Germinal center (tissue), 1 donor: ENCODE measurements around the gene TCHHL1.
"Not testable (repeated sequence)": the region's sequence is repeated elsewhere in the genome, so short reads cannot be mapped to it uniquely, and the experiment has no call there.

Source experiments
- DNase-seq: peaks from one replicate; pipeline ENCODE4 v3.0.0; 2012; ENCODE audit warnings: mixed read lengths, low spot score

The TCHHL1 gene

GRCh38 chr1:152086760-152087159 lies 2.1 kb downstream of the TCHHL1 start:
- no peak for DNase-seq

GRCh38 chr1:152084853-152085252 lies 4.0 kb downstream of the TCHHL1 start:
- DNase-seq = no peak

- DNase-seq = not testable (repeated sequence)
Observed at GRCh38 chr1:152081026-152081425, 7.8 kb downstream of the TCHHL1 start.

GRCh38 chr1:152080494-152080893 lies 8.4 kb downstream of the TCHHL1 start:
- not testable (repeated sequence) for DNase-seq

GRCh38 chr1:152078831-152079441 lies 9.9 kb downstream of the TCHHL1 start:
- no peak for DNase-seq

GRCh38 chr1:152072311-152072710 lies 16.6 kb downstream of the TCHHL1 start:
- no peak for DNase-seq

GRCh38 chr1:152071123-152071522 lies 17.7 kb downstream of the TCHHL1 start:
- no peak for DNase-seq

- DNase-seq = no peak
Observed at GRCh38 chr1:152067929-152068328, 20.9 kb downstream of the TCHHL1 start.

GRCh38 chr1:152067150-152067549 lies 21.7 kb downstream of the TCHHL1 start:
- DNase-seq = no peak

GRCh38 chr1:152061952-152062351 lies 26.9 kb downstream of the TCHHL1 start:
- no peak for DNase-seq

GRCh38 chr1:152053375-152053774 lies 35.5 kb downstream of the TCHHL1 start:
- DNase-seq = no peak

- peak; percentile 77 for DNase-seq
Observed at GRCh38 chr1:152052606-152053005, 36.3 kb downstream of the TCHHL1 start.

- DNase-seq = no peak
Observed at GRCh38 chr1:152050886-152051675, 37.8 kb downstream of the TCHHL1 start.

- no peak for DNase-seq
Observed at GRCh38 chr1:152049291-152050083, 39.4 kb downstream of the TCHHL1 start.

GRCh38 chr1:152048416-152049009 lies 40.4 kb downstream of the TCHHL1 start:
- DNase-seq = no peak

- DNase-seq = peak; percentile 72
Observed at GRCh38 chr1:152047730-152048415, 41.0 kb downstream of the TCHHL1 start.

- DNase-seq = no peak
Observed at GRCh38 chr1:152047413-152047729, 41.5 kb downstream of the TCHHL1 start.

- no peak for DNase-seq
Observed at GRCh38 chr1:152044386-152044785, 44.5 kb downstream of the TCHHL1 start.

- DNase-seq = no peak
Observed at GRCh38 chr1:152043870-152044269, 45.0 kb downstream of the TCHHL1 start.

- DNase-seq = no peak
Observed at GRCh38 chr1:152042030-152042429, 46.8 kb downstream of the TCHHL1 start.

GRCh38 chr1:152039886-152040285 lies 49.0 kb downstream of the TCHHL1 start:
- no peak for DNase-seq

- DNase-seq = no peak
Observed at GRCh38 chr1:152039461-152039860, 49.4 kb downstream of the TCHHL1 start.
